HUES48 (cell line): ENCODE results near the gene YPEL4.

Source experiments
- H3K27ac ChIP-seq: one replicate; pipeline ENCODE4 v1.7.0; 2013; ENCODE audit warnings: low read depth, low read length, inconsistent platforms
- H3K27me3 ChIP-seq: 2 replicates; pipeline ENCODE4 v1.6.1; 2013; ENCODE audit warnings: mild to moderate bottlenecking, low read length; ENCODE audit not compliant: control insufficient read depth, insufficient read depth
- H3K36me3 ChIP-seq: 2 replicates; pipeline ENCODE4 v1.6.1; 2013; ENCODE audit warnings: low read length; ENCODE audit not compliant: control insufficient read depth, insufficient read depth
- H3K4me1 ChIP-seq: 2 replicates; pipeline ENCODE4 v1.6.1; 2013; ENCODE audit warnings: mild to moderate bottlenecking, low read length; ENCODE audit not compliant: control insufficient read depth, insufficient read depth
- H3K4me3 ChIP-seq: 2 replicates; pipeline ENCODE4 v1.5.1; 2013; ENCODE audit warnings: mild to moderate bottlenecking, low read depth, low read length
- H3K9ac ChIP-seq: 2 replicates; pipeline ENCODE4 v1.6.1; 2013; ENCODE audit warnings: mild to moderate bottlenecking, low read depth, low read length, moderate library complexity
- H3K9me3 ChIP-seq: 2 replicates; pipeline ENCODE4 v1.6.1; 2013; ENCODE audit warnings: low read length; ENCODE audit not compliant: control insufficient read depth, insufficient read depth

The YPEL4 gene

GRCh38 chr11:57650739-57651090, 1.0 kb upstream of the YPEL4 start:
- Histone ChIP-seq H3K36me3 (no peaks in the 10 kb centered on the region), H3K9me3 (no peaks in the 10 kb centered on the region), H3K4me3 (peak overlapping the region; percentile 44; the same call in 1 of the 2 replicates), H3K27ac (no peak overlapping the region), H3K4me1 (peaks cover 50% of the 10 kb centered on the region), H3K9ac (no peak overlapping the region), H3K27me3 (peaks cover 19% of the 10 kb centered on the region)

DNA sequence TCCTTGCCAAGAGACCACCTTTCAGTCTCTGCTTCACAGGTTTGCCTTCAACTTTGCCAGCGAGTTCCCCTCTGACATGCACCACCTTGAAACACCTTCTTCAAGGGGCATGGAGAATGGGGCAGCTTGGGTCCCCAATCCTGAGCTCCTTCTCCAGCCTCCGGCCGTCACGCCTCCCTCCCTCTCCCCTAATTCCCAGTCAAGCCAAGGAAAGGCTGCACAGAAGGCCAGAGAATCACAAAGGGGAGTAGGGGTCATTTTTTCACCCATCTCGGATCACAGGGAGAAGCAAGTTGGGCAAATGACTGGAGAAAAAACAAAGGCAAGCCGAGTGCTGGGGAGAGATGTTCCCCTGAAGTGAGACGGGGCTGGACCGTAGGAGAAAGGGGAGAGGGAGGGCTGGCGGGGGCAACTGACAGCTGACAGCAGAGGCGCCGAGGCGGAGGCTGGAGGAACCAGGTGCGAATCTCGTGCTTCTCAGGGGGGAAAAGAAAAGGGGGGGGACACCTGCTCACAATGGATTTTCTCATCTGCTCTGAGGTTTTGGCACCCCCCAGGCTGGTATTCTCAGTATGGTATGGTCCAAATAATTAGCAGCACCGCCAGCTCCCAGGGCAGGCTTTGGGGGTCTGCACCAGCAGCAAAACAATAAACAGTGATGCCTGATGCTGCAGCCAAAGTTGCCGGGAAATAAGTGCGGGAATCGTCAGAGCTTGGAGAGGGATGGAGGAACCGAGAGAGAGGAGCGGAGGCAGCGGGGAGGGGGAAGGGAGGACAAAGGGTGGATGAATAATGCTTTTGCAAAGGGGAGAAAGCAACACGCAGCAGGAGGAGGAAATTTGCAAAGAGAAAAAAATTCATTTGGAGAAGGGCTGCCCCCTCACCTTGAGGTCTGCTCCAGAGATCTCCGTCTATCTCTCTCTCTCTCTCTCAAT, 644 bp downstream of the YPEL4 start:
- H3K4me3 ChIP-seq: peak overlapping the region; percentile 55
- H3K36me3 ChIP-seq: no peaks in the 10 kb centered on the region
- H3K4me1 ChIP-seq: peaks cover 62% of the 10 kb centered on the region
- peak overlapping the region; percentile 80 for H3K27ac ChIP-seq
- H3K9me3 ChIP-seq: no peaks in the 10 kb centered on the region
- peaks cover 19% of the 10 kb centered on the region for H3K27me3 ChIP-seq
- H3K9ac ChIP-seq: no peak overlapping the region

GRCh38 chr11:57647960-57648800, 1.5 kb downstream of the YPEL4 start:
- H3K36me3 ChIP-seq: peaks cover 7% of the 10 kb centered on the region
- H3K27me3 ChIP-seq: peaks cover 19% of the 10 kb centered on the region
- H3K27ac ChIP-seq: peak overlapping the region; percentile 80
- H3K9ac ChIP-seq: peak overlapping the region; percentile 37; the same call in 1 of the 2 replicates
- H3K4me3 ChIP-seq: peak overlapping the region; percentile 55
- H3K9me3 ChIP-seq: no peaks in the 10 kb centered on the region
- peaks cover 69% of the 10 kb centered on the region for H3K4me1 ChIP-seq

DNA sequence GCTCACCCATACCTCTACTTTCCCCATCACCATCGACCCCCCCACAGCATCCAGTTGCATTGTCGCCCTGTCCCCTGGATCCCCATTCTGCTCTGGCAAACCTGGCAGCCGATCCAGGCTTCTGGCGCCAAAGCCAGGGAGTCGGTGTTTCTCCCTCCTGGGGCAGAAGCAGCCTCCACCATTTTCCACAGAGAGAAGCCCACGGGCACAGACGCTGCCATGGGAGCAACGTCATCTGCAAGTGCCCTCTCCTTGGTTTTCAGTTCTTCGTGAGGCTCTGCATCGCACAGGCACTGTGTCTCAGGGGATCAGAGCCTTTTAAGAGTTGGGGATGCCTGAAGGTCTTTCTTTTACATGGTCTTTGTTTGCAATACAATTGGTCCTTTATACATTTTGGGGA, 2.3 kb downstream of the YPEL4 start:
- Histone ChIP-seq H3K27me3 (peaks cover 14% of the 10 kb centered on the region), H3K9me3 (no peaks in the 10 kb centered on the region), H3K4me3 (peak overlapping the region; percentile 55), H3K27ac (peak overlapping the region; percentile 80), H3K4me1 (peaks cover 69% of the 10 kb centered on the region), H3K9ac (peak overlapping the region; percentile 37), H3K36me3 (peaks cover 13% of the 10 kb centered on the region)

- Histone ChIP-seq H3K4me3 (peak overlapping the region; percentile 55), H3K27ac (peak overlapping the region; percentile 80), H3K27me3 (peaks cover 10% of the 10 kb centered on the region), H3K9me3 (no peaks in the 10 kb centered on the region), H3K9ac (peak overlapping the region; percentile 37; the same call in 1 of the 2 replicates), H3K36me3 (peaks cover 17% of the 10 kb centered on the region), H3K4me1 (peaks cover 70% of the 10 kb centered on the region)
These were observed 2.9 kb downstream of the YPEL4 start for GRCh38 chr11:57646799-57647303.

DNA sequence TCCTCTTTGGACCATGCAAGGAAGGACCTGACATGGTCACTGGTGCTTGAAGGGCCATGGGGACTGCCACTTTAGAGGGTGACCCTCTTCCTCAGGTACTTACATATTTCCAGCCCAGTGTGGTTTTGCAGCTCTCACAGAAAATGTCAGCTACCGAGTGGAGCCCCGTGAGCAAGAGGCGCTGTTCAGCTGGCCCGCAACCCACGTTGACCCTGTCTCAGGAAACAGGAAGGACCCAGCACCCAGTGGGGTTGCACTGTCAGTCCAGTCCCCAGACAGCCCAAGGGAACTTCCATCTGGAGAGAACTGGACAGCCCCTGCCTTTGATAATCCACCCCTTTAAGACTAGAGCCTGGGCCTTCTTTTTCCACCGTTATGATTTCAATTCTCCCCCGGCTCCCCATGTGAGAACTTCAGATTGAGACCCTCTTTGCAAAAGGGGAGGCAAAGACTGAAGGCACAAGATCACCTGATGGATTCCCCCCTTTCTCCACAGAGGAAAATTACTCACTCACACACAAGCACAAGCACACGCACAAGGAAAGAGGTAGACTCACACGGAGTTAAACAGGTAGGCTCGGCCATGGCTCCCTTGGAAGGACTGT, 3.4 kb downstream of the YPEL4 start:
- Histone ChIP-seq H3K27me3 (peaks cover 4% of the 10 kb centered on the region), H3K4me3 (0 out of 2 replicates have a peak overlapping the region, but pooled peaks have one; percentile 55), H3K9ac (no peak overlapping the region), H3K9me3 (no peaks in the 10 kb centered on the region), H3K36me3 (peaks cover 23% of the 10 kb centered on the region), H3K4me1 (peaks cover 76% of the 10 kb centered on the region), H3K27ac (peak overlapping the region; percentile 80)

DNA sequence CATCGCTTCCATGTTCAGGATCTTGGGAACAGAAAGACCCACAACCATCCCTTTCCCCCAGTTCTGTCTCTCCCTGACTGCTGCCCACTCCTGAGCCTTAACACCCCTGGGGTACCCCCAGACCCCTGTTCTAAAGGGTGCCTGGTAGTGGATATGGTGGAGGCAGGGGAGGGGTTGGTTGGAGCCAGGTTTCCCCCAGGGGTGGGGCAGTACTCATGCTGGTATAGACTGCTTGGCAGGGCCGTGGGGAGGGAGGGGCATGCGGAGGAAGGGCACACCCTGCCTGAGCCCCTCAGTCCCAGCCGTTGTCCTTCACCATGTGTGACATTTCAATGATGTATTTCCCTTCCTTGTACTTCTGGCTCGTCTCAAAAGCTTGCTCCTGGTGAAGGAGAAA, 4.0 kb downstream of the YPEL4 start:
- H3K9me3 ChIP-seq: no peaks in the 10 kb centered on the region
- no peak overlapping the region for H3K4me3 ChIP-seq
- peaks cover 77% of the 10 kb centered on the region for H3K4me1 ChIP-seq
- H3K27me3 ChIP-seq: no peaks in the 10 kb centered on the region
- H3K36me3 ChIP-seq: peaks cover 29% of the 10 kb centered on the region
- H3K9ac ChIP-seq: no peak overlapping the region
- H3K27ac ChIP-seq: no peak overlapping the region

GRCh38 chr11:57644748-57645688, 4.7 kb downstream of the YPEL4 start:
- peaks cover 36% of the 10 kb centered on the region for H3K36me3 ChIP-seq

GRCh38 chr11:57643802-57644201, 5.9 kb downstream of the YPEL4 start:
- Histone ChIP-seq H3K9me3 (no peaks in the 10 kb centered on the region), H3K9ac (no peak overlapping the region), H3K4me1 (peaks cover 78% of the 10 kb centered on the region), H3K4me3 (no peak overlapping the region), H3K36me3 (peaks cover 41% of the 10 kb centered on the region), H3K27me3 (no peaks in the 10 kb centered on the region), H3K27ac (no peak overlapping the region)

More at GRCh38 chr11:57644748-57645688, 4.7 kb downstream of the YPEL4 start:
- H3K27me3 ChIP-seq: no peaks in the 10 kb centered on the region
- no peak overlapping the region for H3K4me3 ChIP-seq
- H3K9ac ChIP-seq: no peak overlapping the region
- H3K4me1 ChIP-seq: peaks cover 77% of the 10 kb centered on the region
- H3K9me3 ChIP-seq: no peaks in the 10 kb centered on the region
- H3K27ac ChIP-seq: peak overlapping the region; percentile 81
